NCI-H187 treated with DMSO at 0.1 percent for 48 hours (cell line): ENCODE results near the gene SIN3A.
"Not testable (repeated sequence)": the region's sequence is repeated elsewhere in the genome, so short reads cannot be mapped to it uniquely, and the experiment has no call there.

Experiments used
- DNase-seq: peaks from one replicate; lab custom pipeline; 2025; lab: John Stamatoyannopoulos, UW

Gene SIN3A

DNA sequence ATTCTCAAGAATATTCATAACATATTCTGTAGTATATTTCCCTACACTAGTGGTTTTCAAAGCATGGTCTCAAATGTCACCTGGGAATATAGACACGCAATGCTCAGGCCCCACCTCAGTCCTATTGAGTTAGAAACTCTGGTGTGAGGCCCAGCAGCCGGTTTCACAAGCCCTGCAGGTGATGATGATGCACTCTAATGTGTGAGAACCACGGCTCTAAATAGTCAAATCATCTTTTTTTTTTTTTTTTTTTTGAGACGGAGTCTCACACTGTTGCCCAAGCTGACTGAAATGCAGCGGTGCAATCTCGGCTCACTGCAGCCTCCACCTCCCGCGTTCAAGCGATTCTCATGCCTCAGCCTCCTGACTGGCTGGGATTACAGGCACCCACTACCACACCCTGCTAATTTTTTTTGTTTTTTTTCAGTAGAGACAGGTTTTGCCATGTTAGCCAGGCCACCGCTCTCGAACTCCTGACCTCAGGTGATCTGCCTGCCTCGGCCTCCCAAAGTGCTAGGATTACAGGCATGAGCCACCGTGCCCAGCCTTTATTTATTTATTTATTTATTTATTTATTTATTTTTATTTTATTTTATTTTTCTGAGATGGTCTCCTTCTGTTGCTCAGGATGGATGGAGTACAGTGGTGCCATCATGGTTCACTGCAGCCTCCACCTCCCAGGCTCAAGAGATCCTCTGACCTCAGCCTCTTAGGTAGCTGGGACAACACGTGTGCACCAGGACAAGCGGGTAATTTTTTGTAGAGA is 117.7 kb downstream of the SIN3A start:
- not testable (repeated sequence) for DNase-seq

DNA sequence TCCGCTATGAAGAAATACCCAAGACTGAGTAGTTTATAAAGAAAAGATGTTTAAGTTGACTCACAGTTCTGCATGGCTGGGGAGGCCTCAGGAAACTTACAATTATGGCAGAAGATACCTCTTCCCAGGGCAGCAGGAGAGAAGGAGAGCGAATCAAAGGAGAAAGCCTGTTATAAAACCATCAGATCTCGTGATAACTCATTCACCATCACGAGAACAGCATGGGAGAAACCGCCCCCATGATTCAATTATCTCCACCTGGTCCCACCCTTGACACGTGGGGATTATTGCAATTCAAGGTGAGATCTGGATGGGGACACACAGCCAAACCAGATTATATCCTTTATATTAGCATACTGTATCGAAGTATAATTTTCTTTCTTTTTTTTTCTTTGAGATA is 119.4 kb downstream of the SIN3A start:
- not testable (repeated sequence) for DNase-seq

DNA sequence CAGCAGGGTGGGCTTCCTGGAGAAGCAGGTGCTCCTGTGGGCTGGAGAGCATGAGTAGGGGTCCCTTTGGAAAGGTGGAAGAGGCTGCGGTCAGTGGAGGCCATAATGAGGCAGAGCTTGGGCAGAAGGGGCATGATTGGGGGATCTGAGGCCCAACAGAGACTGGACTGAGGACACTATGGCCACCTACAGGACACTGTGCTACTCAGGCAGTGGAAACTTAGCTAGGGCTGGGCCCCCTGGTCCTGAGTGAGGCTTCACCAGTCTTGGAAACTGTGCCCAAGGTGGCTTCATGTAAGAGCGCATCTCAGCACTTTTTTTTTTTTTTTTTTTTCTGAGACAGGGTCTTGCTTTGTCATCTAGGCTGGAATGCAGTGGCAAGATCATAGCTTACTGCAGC is 121.9 kb downstream of the SIN3A start:
- DNase-seq, result no peak

DNA sequence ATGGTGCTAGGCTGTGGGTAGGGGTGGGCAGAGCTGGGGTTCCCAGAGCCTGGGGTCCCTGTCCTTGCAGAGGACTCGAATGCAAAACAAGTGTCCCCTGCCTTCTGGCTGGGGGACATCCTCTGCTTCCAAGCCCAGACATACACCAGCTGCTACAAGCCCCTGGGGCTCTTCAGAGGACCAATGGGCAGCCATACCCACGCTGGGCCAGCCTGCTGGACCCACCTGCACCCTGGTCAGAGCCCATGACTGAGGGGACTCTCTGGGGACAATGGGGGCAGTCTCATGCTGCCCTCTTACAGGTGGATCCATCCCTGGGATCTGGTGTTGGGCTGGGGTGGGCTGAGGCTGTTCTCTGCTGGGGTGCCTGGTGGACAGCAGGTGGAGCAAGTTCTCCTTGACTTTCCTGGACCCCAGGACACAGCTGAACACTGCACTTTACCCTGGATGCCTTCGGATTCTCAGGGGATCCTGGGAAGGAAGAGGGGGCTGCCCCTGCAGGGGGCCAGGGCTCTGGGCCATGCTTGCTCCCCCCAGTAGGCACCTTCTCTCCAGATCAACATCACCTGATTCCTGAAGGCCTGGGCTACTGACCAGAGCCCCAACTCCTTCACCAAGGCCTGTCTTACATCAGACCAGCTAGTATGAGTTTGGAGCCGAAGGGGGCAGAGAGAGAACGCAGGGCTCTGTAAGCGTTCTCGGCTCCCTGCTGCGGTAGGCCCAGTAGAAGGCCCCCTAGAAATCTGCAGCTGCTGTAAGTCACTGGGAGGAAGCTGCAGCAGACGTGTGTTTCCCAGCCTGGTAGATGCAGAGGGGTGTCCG is 122.8 kb downstream of the SIN3A start:
- DNase-seq, result no peak

DNA sequence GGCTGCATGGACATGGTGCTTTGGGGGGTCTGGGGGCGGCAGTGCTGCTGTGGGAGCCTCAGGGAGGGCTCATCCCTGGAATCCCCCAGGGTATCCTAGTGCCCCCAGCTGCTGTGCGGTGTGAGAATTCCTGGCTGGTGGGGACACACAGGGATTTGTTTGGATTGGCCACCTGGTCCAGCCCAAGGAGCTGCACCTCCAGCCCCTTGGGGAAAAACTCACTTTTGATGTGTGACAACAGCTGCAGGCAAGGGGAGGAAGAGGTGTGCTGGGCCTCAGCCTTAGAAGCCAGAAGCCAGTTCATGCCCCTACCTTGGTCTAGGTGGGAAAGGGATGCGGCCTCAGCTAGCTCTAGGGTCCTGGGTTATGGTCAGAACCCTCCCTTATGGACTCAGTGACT is 124.0 kb downstream of the SIN3A start:
- DNase-seq, result no peak

DNA sequence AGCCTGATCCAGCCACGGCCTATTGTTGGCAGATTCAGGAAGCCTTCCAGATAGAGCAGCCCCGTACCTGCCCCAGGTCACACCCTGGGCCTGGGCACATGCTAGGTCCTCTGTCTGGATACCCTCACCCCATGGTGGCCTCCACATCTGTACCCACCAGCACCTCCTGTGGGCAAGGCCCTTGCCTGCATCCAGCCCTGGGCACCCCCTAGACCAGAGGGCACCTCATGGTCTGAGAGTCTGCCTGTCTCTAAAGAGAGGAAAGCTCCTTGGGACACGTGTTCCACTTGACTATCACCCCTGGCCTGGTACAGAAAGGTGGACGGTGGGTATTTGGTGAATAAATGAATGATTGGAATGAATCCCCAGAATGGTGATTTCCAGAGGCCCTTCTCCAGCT is 124.5 kb downstream of the SIN3A start:
- DNase-seq, result no peak

DNA sequence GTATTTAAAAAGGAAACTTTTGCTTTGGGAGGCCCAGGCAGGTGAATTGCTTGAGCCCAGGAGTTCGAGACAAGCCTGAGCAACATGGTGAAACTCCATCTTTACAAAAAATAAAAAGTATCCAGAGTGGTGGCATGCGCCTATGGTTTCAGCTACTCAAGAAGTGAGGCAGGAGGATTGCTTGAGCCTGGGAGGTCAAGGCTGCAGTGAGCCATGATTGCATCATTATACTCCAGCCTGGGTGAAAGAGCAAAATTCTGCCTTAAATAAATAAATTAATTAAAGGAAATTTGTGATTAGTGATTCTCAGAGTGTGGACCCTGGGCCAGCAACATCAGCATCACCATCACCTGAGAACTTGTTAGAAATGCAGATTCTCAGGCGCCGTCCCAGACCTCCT is 125.6 kb downstream of the SIN3A start:
- DNase-seq, result no peak

DNA sequence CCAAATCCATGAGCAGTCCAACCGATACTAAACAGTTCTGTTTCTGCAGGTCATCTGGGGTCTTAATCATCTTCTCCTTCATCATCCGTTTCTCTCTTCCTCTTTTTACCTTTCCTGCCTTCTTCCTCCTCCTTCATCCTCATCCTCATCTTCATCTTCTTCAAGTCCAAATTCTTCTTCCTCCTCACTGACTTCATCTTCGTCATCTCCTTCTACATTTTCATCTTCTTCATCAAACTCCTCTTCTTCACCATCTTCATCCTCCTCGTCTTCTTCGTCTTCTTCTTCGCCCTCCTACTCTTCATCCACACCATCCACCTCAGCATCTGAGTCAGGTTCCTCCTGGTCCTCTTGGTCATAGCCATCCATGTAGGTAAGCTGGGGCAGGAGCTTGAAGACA is 129.8 kb downstream of the SIN3A start:
- DNase-seq, result no peak
